Activated T-helper 17 cell treated with anti-CD3 and anti-CD28 coated beads, Interleukin-2, amount 50 U/mL, for 72 hours (primary cell): Measurements from ENCODE around the gene NPEPL1. TPM values are rescaled to one million over a fixed set of nuclear protein-coding genes. Genes with fewer than 3 reads are reported as not detected.
"Not testable (repeated sequence)": the region's sequence is repeated elsewhere in the genome, so short reads cannot be mapped to it uniquely, and the experiment has no call there.

Source experiments
- ATAC-seq: fragments of 150-1000 bp; cut with Tn5 transposase; replicated peaks from 2 replicates; pipeline ENCODE4 v1.10.0; 2021; ENCODE audit warnings: mild to moderate bottlenecking, moderate library complexity
- H3K27ac Mint-ChIP-seq: one replicate; pipeline ENCODE4 v1.8.0; 2022; ENCODE audit warnings: mixed read lengths
- H3K27me3 Mint-ChIP-seq: one replicate; pipeline ENCODE4 v1.8.0; 2022; ENCODE audit warnings: mixed read lengths
- H3K36me3 Mint-ChIP-seq: one replicate; pipeline ENCODE4 v1.8.0; 2022; ENCODE audit warnings: low read depth, mild to moderate bottlenecking, mixed read lengths
- H3K4me1 Mint-ChIP-seq: one replicate; pipeline ENCODE4 v1.8.0; 2022; ENCODE audit warnings: mixed read lengths
- H3K4me3 Mint-ChIP-seq: one replicate; pipeline ENCODE4 v1.8.0; 2022; ENCODE audit warnings: mild to moderate bottlenecking, mixed read lengths
- H3K9me3 Mint-ChIP-seq: one replicate; pipeline ENCODE4 v1.8.0; 2022; ENCODE audit warnings: mixed read lengths
- total RNA-seq, 2 donors: library from RNA; stranded (reverse); gene quantifications; one replicate each; pipeline ENCODE4 v1.2.3, GENCODE V29; 2022

The NPEPL1 gene
- 10 to 100 TPM; 19.1 to 23.0 TPM for total RNA-seq

- Mint-ChIP-seq H3K9me3 (no peaks in the 10 kb centered on the region), H3K4me1 (peaks cover 6% of the 10 kb centered on the region), H3K27ac (peak within 1 kb of the TSS; percentile 84), H3K36me3 (peaks cover 4% of the 10 kb centered on the region), H3K4me3 (peak within 1 kb of the TSS; percentile 72), H3K27me3 (no peaks in the 10 kb centered on the region)
- ATAC-seq, result peak; percentile 97
These were observed at the start of gene NPEPL1 for GRCh38 chr20:58692579-58693225. NPEPL1 (plus strand) TSS chr20:58692800; CDS start chr20:58692901, 101 bp downstream.

GRCh38 chr20:58642896-58643295, 49.7 kb upstream of the NPEPL1 start:
- not testable (repeated sequence) for H3K4me3 Mint-ChIP-seq, H3K4me1 Mint-ChIP-seq, ATAC-seq, H3K27ac Mint-ChIP-seq, H3K9me3 Mint-ChIP-seq, H3K36me3 Mint-ChIP-seq
- peaks cover 11% of the 10 kb centered on the region for H3K27me3 Mint-ChIP-seq

DNA sequence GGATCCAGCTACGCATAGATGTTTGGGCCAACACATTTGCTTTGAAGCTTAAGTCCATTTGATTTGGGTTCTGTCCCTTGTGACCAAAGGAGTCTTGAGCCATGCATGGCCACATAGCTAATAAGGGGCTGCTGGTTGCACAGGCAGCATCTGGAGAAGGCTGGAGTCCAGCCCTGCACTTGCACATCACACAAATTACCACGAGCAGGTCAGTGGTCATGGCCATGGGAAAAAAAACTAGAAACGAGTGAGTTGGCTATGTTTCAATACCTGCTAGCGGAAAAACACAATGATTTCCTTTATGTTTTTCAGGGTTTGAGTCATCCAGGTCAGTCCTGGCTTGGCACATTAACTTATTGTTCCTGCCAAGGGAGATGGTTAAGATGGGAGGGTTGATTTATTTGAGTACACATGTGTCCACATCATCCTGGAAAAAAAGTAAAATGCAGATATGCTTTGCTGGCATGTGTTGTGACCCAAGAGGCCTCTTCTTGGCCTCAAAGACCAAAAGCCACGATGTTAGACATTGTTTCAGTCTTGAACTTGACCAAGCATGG, 47.1 kb upstream of the NPEPL1 start:
- ATAC-seq, result peak; percentile 38
- Mint-ChIP-seq H3K4me3 (no peak overlapping the region), H3K27me3 (peaks cover 5% of the 10 kb centered on the region), H3K4me1 (peaks cover 7% of the 10 kb centered on the region), H3K9me3 (no peaks in the 10 kb centered on the region), H3K27ac (peak overlapping the region; percentile 28), H3K36me3 (no peaks in the 10 kb centered on the region)

DNA sequence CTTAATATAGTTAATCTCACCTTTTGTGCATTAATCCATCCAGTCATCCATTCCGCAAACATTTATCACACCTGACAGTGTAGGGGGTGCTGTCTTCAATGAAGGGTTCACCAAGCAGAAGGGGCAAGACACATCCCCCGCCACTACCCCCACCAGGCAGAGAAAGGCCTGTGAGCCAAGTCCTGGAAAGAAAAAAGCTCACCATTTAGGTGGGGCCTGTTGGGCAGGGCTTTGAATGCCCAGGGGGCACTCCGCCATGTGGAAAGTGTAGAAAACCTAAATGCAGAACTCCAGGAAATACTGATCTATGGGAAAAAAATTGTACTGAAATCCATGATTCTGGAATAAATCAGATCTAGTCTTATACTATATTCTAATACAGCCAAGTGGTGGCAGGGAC, 46.3 kb upstream of the NPEPL1 start:
- peaks cover 7% of the 10 kb centered on the region for H3K4me1 Mint-ChIP-seq
- H3K9me3 Mint-ChIP-seq, result no peaks in the 10 kb centered on the region
- peak overlapping the region; percentile 28 for H3K27ac Mint-ChIP-seq
- no peak overlapping the region for H3K4me3 Mint-ChIP-seq
- ATAC-seq, result no peak
- peaks cover 7% of the 10 kb centered on the region for H3K36me3 Mint-ChIP-seq
- peaks cover 5% of the 10 kb centered on the region for H3K27me3 Mint-ChIP-seq

DNA sequence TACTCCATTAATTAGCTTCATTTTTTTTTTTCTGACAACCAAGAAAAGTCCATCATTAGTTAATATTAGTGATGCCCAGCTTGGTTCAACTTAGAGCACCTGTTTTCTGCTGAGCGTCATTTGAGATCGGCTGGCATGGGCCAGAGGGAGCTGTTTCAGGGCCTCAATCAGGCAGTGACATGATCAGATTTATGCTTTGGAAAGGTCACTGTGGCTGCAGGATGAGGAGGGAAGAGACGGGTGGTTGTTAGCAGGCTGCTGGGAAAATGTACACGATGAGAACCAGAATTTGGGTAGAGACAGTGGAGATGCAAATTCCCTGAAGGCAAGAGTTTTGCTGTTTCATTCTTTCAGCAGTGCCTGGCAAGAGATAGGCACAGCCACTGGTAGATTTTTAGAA, 45.9 kb upstream of the NPEPL1 start:
- peaks cover 12% of the 10 kb centered on the region for H3K36me3 Mint-ChIP-seq
- peaks cover 7% of the 10 kb centered on the region for H3K4me1 Mint-ChIP-seq
- no peaks in the 10 kb centered on the region for H3K9me3 Mint-ChIP-seq
- ATAC-seq, result no peak
- H3K27ac Mint-ChIP-seq, result no peak overlapping the region
- peaks cover 5% of the 10 kb centered on the region for H3K27me3 Mint-ChIP-seq
- no peak overlapping the region for H3K4me3 Mint-ChIP-seq

DNA sequence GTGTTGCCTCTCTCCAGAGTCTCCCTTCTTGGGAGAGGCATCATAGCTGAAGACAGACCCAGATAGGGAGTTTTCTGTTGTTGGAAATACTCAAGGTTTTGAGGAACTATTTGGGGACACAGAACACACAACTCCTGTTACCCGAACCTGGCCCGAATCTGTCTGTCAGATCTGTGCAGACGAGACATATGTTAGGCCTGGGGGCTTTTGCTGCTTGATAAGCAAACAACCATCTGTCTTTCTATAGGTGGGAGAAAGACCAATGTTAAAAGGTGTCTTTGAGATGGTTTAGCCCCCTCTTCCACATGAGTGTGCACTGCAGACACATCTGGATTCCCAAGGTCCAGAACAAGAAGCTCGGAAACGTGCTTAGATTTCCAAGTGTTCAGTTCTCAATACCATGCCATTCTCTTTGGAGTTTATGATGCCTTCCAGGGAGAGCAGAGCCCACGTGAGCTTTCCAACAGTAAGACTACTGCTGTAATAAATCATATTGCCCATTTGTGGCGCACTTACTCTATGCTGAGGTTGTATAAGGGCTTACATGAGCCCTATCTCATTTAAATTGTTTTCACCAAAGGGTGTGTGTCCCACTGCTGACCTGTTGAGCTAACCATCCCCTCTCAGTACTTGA, 45.3 kb upstream of the NPEPL1 start:
- peaks cover 17% of the 10 kb centered on the region for H3K36me3 Mint-ChIP-seq
- peaks cover 7% of the 10 kb centered on the region for H3K4me1 Mint-ChIP-seq
- H3K9me3 Mint-ChIP-seq, result no peaks in the 10 kb centered on the region
- peaks cover 2% of the 10 kb centered on the region for H3K27me3 Mint-ChIP-seq
- H3K27ac Mint-ChIP-seq, result no peak overlapping the region
- no peak for ATAC-seq
- H3K4me3 Mint-ChIP-seq, result no peak overlapping the region

- no peak overlapping the region for H3K27ac Mint-ChIP-seq
- ATAC-seq, result no peak
- no peaks in the 10 kb centered on the region for H3K27me3 Mint-ChIP-seq
- no peak overlapping the region for H3K4me3 Mint-ChIP-seq
- peaks cover 7% of the 10 kb centered on the region for H3K4me1 Mint-ChIP-seq
- H3K36me3 Mint-ChIP-seq, result peaks cover 24% of the 10 kb centered on the region
- no peaks in the 10 kb centered on the region for H3K9me3 Mint-ChIP-seq
These were observed 44.7 kb upstream of the NPEPL1 start for GRCh38 chr20:58647796-58648501.

- ATAC-seq, H3K27me3 Mint-ChIP-seq, H3K9me3 Mint-ChIP-seq: not testable (repeated sequence)
- Mint-ChIP-seq H3K36me3 (peaks cover 29% of the 10 kb centered on the region), H3K4me3 (peak overlapping the region; percentile 67), H3K27ac (peak overlapping the region; percentile 63), H3K4me1 (peaks cover 11% of the 10 kb centered on the region)
These were observed 44.1 kb upstream of the NPEPL1 start for GRCh38 chr20:58648502-58648825.

GRCh38 chr20:58649288-58650180, 43.1 kb upstream of the NPEPL1 start:
- ATAC-seq, result no peak
- peak overlapping the region; percentile 63 for H3K27ac Mint-ChIP-seq
- peaks cover 30% of the 10 kb centered on the region for H3K36me3 Mint-ChIP-seq

DNA sequence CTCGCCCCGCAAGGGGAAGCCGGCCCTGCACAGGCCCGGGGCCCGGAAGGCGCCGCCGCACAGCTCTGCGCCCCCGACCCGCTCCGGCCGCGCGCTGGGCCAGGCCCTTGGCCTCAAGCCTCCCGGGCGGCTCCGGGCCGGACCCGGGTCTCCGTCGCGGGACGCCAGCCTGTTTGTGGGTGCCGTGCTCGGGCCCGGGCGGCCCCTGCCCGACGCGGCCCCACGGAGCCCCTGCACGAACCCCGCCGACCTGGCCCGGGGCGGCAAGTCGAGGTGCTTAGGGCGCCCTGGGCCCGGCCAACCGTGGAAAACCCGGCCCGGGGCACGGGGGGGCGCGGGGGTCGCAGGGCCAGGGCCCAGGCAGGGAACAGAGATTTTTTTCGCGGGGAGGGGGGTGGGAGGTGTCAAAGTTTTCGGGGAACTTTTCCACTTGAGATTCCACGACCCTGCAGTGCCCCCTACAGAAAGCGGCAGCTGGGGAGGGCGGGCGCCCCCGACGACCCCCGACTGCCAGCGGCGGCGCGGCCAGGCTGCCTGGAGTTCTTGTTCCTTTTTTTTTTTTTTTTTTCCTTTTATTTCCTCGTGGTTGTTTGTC, 42.3 kb upstream of the NPEPL1 start:
- Mint-ChIP-seq H3K4me1 (peaks cover 11% of the 10 kb centered on the region), H3K36me3 (peaks cover 33% of the 10 kb centered on the region), H3K27me3 (no peaks in the 10 kb centered on the region), H3K4me3 (peak overlapping the region; percentile 98), H3K27ac (peak overlapping the region; percentile 99), H3K9me3 (no peaks in the 10 kb centered on the region)
- ATAC-seq, result peak; percentile 9

More at GRCh38 chr20:58649288-58650180, 43.1 kb upstream of the NPEPL1 start:
- Mint-ChIP-seq H3K27me3 (no peaks in the 10 kb centered on the region), H3K9me3 (no peaks in the 10 kb centered on the region), H3K4me1 (peaks cover 11% of the 10 kb centered on the region), H3K4me3 (peak overlapping the region; percentile 67)

DNA sequence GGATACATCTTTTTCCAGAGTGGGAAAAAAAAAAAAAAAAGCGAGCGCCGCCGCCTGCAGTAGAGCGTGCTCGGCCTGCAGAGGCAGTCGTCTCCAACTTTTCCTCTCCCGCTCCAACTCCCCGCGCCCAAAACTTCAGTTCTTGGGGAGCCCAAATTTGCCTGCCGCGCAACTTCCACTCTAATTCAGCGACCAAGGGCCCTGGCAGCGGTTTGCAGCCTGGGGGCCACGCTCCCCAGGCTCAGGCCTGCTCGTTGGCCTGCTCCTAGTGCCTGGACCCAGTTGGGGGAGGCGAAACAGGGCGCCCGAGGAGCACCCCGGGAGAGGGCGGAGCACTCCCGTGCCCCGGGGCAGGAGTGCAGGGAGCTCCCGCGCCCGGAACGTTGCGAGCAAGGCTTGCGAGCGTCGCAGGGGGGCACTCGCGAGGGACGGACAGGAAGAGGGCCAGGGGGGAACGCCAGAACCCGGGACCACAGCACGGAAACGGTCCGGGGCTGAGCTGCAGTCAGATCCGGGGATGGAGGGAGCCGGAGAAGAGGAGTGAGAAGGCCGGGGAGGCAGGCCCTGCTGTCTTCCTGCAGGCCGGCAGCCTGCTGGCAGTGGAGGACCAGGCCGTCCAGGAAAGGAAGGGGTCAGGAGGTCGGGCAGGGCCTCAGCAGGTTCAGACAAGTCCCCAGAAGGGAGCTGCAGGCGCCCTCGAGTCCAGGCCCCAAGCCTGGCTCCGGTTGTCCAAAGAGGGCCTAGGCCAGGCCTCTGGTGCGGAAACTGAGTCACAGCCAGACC, 41.6 kb upstream of the NPEPL1 start, which contains the start of gene STX16:
TSS of gene STX16 (plus strand) at position 508 of the 783 bp plus-strand sequence. CDS start 724 bp downstream, outside the sequence.
- ATAC-seq, result peak; percentile 75
- H3K36me3 Mint-ChIP-seq, result peaks cover 40% of the 10 kb centered on the region
- H3K27me3 Mint-ChIP-seq, result no peaks in the 10 kb centered on the region
- no peaks in the 10 kb centered on the region for H3K9me3 Mint-ChIP-seq
- H3K4me1 Mint-ChIP-seq, result peaks cover 7% of the 10 kb centered on the region
- peak within 1 kb of the TSS; percentile 98 for H3K4me3 Mint-ChIP-seq
- peak within 1 kb of the TSS; percentile 99 for H3K27ac Mint-ChIP-seq

DNA sequence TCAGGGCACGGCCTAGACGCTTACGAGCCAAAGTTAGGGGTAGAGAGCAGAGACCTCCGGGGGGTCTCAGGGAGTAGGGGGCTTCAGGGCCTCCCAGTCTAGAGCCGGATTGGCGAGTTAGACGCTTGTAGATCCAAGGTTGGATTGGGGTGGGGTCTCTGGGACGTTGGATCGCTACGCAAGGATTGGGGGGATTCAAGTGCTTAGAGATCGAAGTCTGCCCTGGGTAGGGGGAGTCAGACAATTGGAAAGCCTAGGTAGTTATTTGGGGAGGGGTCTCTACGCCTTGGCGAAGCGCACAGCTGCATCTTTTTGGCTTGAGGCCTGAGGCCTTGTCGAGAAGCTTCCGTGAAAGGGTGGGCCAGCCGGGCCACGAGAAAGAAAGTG, 41.0 kb upstream of the NPEPL1 start:
- Mint-ChIP-seq H3K27ac (peak overlapping the region; percentile 99), H3K9me3 (no peaks in the 10 kb centered on the region), H3K4me3 (peak overlapping the region; percentile 98), H3K36me3 (peaks cover 46% of the 10 kb centered on the region), H3K4me1 (peaks cover 10% of the 10 kb centered on the region), H3K27me3 (no peaks in the 10 kb centered on the region)
- ATAC-seq, result no peak
